Dendritic cell treated with granulocyte-macrophage colony-stimulating factor and Interleukin-4, amounts not matched to agents 40 ng/mL and 50 ng/mL, for 4 days (primary cell): ENCODE results near the gene ZNF880.

Experiments used
- H3K27ac Mint-ChIP-seq: one replicate; pipeline ENCODE4 v1.8.0; 2022; ENCODE audit warnings: mild to moderate bottlenecking, mixed read lengths
- H3K27me3 Mint-ChIP-seq: one replicate; pipeline ENCODE4 v1.8.0; 2022; ENCODE audit warnings: mild to moderate bottlenecking, mixed read lengths
- H3K36me3 Mint-ChIP-seq: one replicate; pipeline ENCODE4 v1.8.0; 2022; ENCODE audit warnings: low read depth, mixed read lengths
- H3K4me1 Mint-ChIP-seq: one replicate; pipeline ENCODE4 v1.8.0; 2022; ENCODE audit warnings: low read depth, mixed read lengths
- H3K4me3 Mint-ChIP-seq: one replicate; pipeline ENCODE4 v1.8.0; 2022; ENCODE audit warnings: mild to moderate bottlenecking, moderate library complexity, mixed read lengths
- H3K9me3 Mint-ChIP-seq: one replicate; pipeline ENCODE4 v1.8.0; 2022; ENCODE audit warnings: mixed read lengths
- intact Hi-C: fragments of 100-400 bp; cut with micrococcal nuclease; formaldehyde crosslinking; loops from one replicate; pipeline ENCODE4 v1.15.0; 2022

The ZNF880 gene

DNA sequence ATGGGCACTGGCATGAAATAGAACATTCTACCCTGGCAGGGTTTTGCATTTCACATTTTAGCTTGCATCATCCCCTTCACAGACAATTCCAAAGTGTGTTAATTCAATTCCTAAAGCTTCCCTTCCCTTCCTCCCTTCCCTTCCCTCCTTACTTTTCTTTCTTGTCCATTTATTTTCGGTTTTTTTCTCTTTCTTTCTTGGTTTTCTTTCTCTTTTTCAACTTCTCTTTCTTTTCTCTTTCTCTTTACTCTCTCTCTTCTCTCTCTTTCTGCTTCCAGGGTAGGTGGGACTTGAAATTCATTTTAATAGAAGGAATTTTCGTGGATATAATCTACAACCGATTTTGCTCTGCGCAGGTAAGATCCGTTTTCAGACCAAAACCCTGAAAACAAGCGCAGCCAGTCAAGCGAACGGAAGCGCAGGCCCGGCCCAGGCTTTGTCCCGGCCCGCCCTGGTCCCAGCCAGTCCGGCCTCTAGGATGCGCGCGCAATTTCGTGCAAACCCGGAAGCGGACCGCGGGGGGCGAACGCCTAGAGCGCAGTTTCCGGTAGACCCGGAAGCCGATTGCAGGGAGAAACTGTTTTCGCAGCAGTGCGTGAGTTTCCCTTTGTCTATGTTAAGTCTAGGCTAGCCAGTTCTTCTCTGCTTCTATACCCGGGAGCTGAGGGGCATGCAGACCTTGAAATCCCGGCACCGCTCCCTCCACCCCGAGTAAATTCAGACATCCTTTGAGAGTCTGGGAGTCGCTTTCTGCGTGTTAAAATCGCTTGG, 27.8 kb downstream of the ZNF880 start, which contains the start of gene ZNF528:
Gene ZNF528, plus strand, starts transcription at position 540 of the 771 bp plus-strand sequence. CDS start 4,165 bp downstream, outside the sequence.
- Mint-ChIP-seq H3K9me3 (peaks cover 80% of the 10 kb centered on the region), H3K4me3 (peak within 1 kb of the TSS; percentile 82), H3K36me3 (peaks cover 75% of the 10 kb centered on the region), H3K4me1 (peaks cover 20% of the 10 kb centered on the region), H3K27ac (peak within 1 kb of the TSS; percentile 87), H3K27me3 (no peaks in the 10 kb centered on the region)
- intact Hi-C loops, result no loop called here

DNA sequence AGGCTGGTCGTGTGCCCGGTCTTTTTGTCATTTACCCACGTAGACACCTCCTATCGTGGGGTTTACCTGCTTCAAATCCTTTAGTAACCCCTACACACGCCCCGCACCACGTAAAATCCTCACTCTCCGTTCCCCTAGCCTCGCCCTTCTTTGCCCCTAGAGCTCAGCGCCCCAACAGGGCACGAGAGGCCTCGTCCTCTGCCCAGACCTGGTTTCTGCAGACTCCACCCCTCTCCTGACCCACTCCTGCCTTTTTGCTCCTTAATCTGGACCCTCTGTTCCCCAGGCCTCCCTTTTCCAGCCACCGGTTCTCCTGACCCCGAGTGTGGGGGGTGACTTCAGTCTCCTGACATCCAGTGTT, 28.3 kb downstream of the ZNF880 start:
- Mint-ChIP-seq H3K9me3 (peaks cover 78% of the 10 kb centered on the region), H3K4me1 (peaks cover 20% of the 10 kb centered on the region), H3K27me3 (no peaks in the 10 kb centered on the region), H3K4me3 (peak overlapping the region; percentile 82), H3K36me3 (peaks cover 78% of the 10 kb centered on the region), H3K27ac (peak overlapping the region; percentile 87)
- intact Hi-C loops, result no loop called here

DNA sequence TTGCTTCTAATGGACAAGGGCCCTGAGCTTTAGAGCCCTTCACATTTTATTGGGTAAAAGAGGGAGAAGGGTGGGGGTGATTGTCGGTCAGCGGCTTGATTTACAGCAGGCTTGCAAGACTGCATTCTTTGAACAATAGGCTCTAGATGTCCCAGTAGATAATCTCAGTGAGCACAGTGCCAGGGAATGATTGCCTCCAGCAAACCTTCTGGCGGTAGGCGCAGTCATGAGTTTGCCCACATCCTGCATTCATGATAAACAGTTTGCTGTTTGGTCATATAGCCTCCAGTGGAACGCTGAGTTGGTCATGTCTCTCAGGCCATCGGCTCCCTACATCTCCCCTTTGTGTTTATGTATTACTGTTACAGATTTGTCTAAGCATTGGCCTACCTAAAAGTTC, 40.6 kb downstream of the ZNF880 start:
- H3K27me3 Mint-ChIP-seq, result no peaks in the 10 kb centered on the region
- H3K4me3 Mint-ChIP-seq, result no peak overlapping the region
- peaks cover 84% of the 10 kb centered on the region for H3K36me3 Mint-ChIP-seq
- H3K27ac Mint-ChIP-seq, result no peak overlapping the region
- H3K9me3 Mint-ChIP-seq, result peaks cover 97% of the 10 kb centered on the region
- intact Hi-C loops, result no loop called here
- H3K4me1 Mint-ChIP-seq, result no peaks in the 10 kb centered on the region

DNA sequence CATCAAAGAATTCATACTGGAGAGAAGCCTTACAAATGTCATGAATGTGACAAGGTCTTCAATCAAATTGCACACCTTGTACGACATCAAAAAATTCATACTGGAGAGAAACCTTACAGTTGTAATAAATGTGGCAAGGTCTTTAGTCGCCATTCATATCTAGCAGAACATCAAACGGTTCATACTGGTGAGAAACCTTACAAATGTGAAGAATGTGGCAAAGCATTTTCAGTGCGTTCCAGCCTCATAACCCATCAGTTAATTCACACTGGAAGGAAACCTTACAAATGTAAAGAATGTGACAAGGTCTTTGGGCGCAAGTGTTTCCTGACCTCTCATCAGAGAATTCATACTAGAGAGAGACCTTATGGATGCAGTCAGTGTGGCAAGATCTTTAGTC, 46.0 kb downstream of the ZNF880 start:
- H3K36me3 Mint-ChIP-seq, result peaks cover 30% of the 10 kb centered on the region
- H3K4me3 Mint-ChIP-seq, result no peak overlapping the region
- no peaks in the 10 kb centered on the region for H3K4me1 Mint-ChIP-seq

DNA sequence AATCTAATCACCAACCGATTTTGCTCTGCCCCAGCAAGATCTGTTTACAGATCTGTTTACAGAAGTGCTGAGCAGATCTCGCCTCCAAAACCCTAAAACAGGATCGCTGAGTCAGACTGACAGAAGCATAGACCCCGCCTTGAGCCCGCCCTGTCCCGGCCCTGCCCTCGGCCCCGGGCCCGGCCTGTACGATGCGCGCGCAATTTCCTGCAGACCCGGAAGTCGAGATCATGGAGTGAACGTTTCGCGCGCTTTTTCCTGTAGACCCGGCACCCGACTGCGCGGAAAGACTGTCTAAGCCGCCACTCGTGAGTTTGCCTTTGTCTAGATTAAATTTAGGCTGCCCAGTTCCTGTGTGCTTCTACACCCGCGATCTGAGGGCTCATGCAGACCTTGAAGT, 59.2 kb downstream of the ZNF880 start, which contains the start of gene ZNF534:
Gene ZNF534, plus strand, starts transcription at position 212 of the 400 bp plus-strand sequence. CDS start 2,327 bp downstream, outside the sequence.
- Mint-ChIP-seq H3K4me1 (no peaks in the 10 kb centered on the region), H3K9me3 (peaks cover 92% of the 10 kb centered on the region), H3K27me3 (no peaks in the 10 kb centered on the region), H3K36me3 (no peaks in the 10 kb centered on the region), H3K4me3 (no peak within 1 kb of the TSS), H3K27ac (no peak within 1 kb of the TSS)
- intact Hi-C loops, result no loop called here

More for the DNA sequence above, 46.0 kb downstream of the ZNF880 start:
- H3K27ac Mint-ChIP-seq, result no peak overlapping the region
- H3K9me3 Mint-ChIP-seq, result peaks cover 92% of the 10 kb centered on the region
- H3K27me3 Mint-ChIP-seq, result no peaks in the 10 kb centered on the region
- intact Hi-C loops, result no loop called here
